Rectal smooth muscle tissue (tissue), 1 donor: ENCODE results near the gene ITGA3.
A peak's percentile ranks its signal among the peaks of the same experiment; 100 is the strongest.

Experiments
- H3K27ac ChIP-seq: one replicate; pipeline ENCODE4 v1.7.0; 2013; ENCODE audit warnings: low read depth, low read length, inconsistent platforms
- H3K27me3 ChIP-seq: one replicate; pipeline ENCODE4 v1.7.0; 2013; ENCODE audit warnings: low read length; ENCODE audit not compliant: control insufficient read depth, insufficient read depth
- H3K36me3 ChIP-seq: one replicate; pipeline ENCODE4 v1.7.0; 2013; ENCODE audit warnings: low read length; ENCODE audit not compliant: control insufficient read depth, insufficient read depth
- H3K4me1 ChIP-seq: one replicate; pipeline ENCODE4 v1.7.0; 2013; ENCODE audit warnings: low read length; ENCODE audit not compliant: control insufficient read depth, insufficient read depth
- H3K4me3 ChIP-seq: one replicate; pipeline ENCODE4 v1.7.0; 2013; ENCODE audit warnings: low read length
- H3K9ac ChIP-seq: one replicate; pipeline ENCODE4 v1.7.0; 2013; ENCODE audit warnings: low read length

The ITGA3 gene

GRCh38 chr17:50095626-50096037 is 39.7 kb downstream of the ITGA3 start:
- no peaks in the 10 kb centered on the region for H3K27me3 ChIP-seq
- H3K36me3 ChIP-seq, result peaks cover 6% of the 10 kb centered on the region
- peak overlapping the region; percentile 86 for H3K27ac ChIP-seq
- peak overlapping the region; percentile 86 for H3K9ac ChIP-seq
- peak overlapping the region; percentile 76 for H3K4me3 ChIP-seq
- H3K4me1 ChIP-seq, result peaks cover 10% of the 10 kb centered on the region

- Histone ChIP-seq H3K27ac (peak overlapping the region; percentile 86), H3K4me3 (peak overlapping the region; percentile 76), H3K27me3 (no peaks in the 10 kb centered on the region), H3K36me3 (peaks cover 6% of the 10 kb centered on the region), H3K9ac (peak overlapping the region; percentile 86), H3K4me1 (peaks cover 14% of the 10 kb centered on the region)
Measured at GRCh38 chr17:50096092-50096491, 40.2 kb downstream of the ITGA3 start.

- Histone ChIP-seq H3K36me3 (peaks cover 6% of the 10 kb centered on the region), H3K9ac (no peak overlapping the region), H3K27ac (no peak overlapping the region), H3K4me3 (peak overlapping the region; percentile 76), H3K4me1 (peaks cover 19% of the 10 kb centered on the region), H3K27me3 (no peaks in the 10 kb centered on the region)
Measured at GRCh38 chr17:50096758-50097157, 40.8 kb downstream of the ITGA3 start.

GRCh38 chr17:50097455-50097854 is 41.5 kb downstream of the ITGA3 start:
- Histone ChIP-seq H3K4me1 (peaks cover 26% of the 10 kb centered on the region), H3K27ac (no peak overlapping the region), H3K9ac (no peak overlapping the region), H3K4me3 (no peak overlapping the region), H3K27me3 (no peaks in the 10 kb centered on the region), H3K36me3 (peaks cover 6% of the 10 kb centered on the region)

- Histone ChIP-seq H3K27ac (no peak overlapping the region), H3K4me1 (peaks cover 30% of the 10 kb centered on the region), H3K4me3 (no peak overlapping the region), H3K9ac (no peak overlapping the region), H3K36me3 (peaks cover 6% of the 10 kb centered on the region), H3K27me3 (no peaks in the 10 kb centered on the region)
Measured at GRCh38 chr17:50097926-50098325, 42.0 kb downstream of the ITGA3 start.

- no peak overlapping the region for H3K9ac ChIP-seq
- H3K4me3 ChIP-seq, result no peak overlapping the region
- H3K27me3 ChIP-seq, result no peaks in the 10 kb centered on the region
- H3K36me3 ChIP-seq, result peaks cover 6% of the 10 kb centered on the region
- H3K4me1 ChIP-seq, result peaks cover 34% of the 10 kb centered on the region
- H3K27ac ChIP-seq, result no peak overlapping the region
Measured at GRCh38 chr17:50098583-50098982, 42.7 kb downstream of the ITGA3 start.

GRCh38 chr17:50099003-50099402 is 43.1 kb downstream of the ITGA3 start:
- peaks cover 34% of the 10 kb centered on the region for H3K4me1 ChIP-seq
- no peak overlapping the region for H3K4me3 ChIP-seq
- no peak overlapping the region for H3K9ac ChIP-seq
- H3K27me3 ChIP-seq, result no peaks in the 10 kb centered on the region
- H3K27ac ChIP-seq, result no peak overlapping the region
- peaks cover 6% of the 10 kb centered on the region for H3K36me3 ChIP-seq

- Histone ChIP-seq H3K9ac (no peak overlapping the region), H3K36me3 (peaks cover 7% of the 10 kb centered on the region), H3K27ac (peak overlapping the region; percentile 81), H3K4me1 (peaks cover 32% of the 10 kb centered on the region), H3K4me3 (no peak overlapping the region), H3K27me3 (no peaks in the 10 kb centered on the region)
Measured at GRCh38 chr17:50100480-50100883, 44.6 kb downstream of the ITGA3 start.

GRCh38 chr17:50100921-50101345 is 45.0 kb downstream of the ITGA3 start:
- peak overlapping the region; percentile 37 for H3K4me3 ChIP-seq
- no peaks in the 10 kb centered on the region for H3K27me3 ChIP-seq
- peak overlapping the region; percentile 81 for H3K27ac ChIP-seq
- no peak overlapping the region for H3K9ac ChIP-seq
- peaks cover 32% of the 10 kb centered on the region for H3K4me1 ChIP-seq
- peaks cover 11% of the 10 kb centered on the region for H3K36me3 ChIP-seq

GRCh38 chr17:50101346-50102163 is 45.6 kb downstream of the ITGA3 start:
- peaks cover 32% of the 10 kb centered on the region for H3K4me1 ChIP-seq
- H3K9ac ChIP-seq, result no peak overlapping the region
- no peaks in the 10 kb centered on the region for H3K27me3 ChIP-seq
- no peak overlapping the region for H3K4me3 ChIP-seq
- H3K27ac ChIP-seq, result peak overlapping the region; percentile 81
- peaks cover 14% of the 10 kb centered on the region for H3K36me3 ChIP-seq

GRCh38 chr17:50102164-50102991 is 46.5 kb downstream of the ITGA3 start:
- Histone ChIP-seq H3K9ac (no peak overlapping the region), H3K4me3 (peak overlapping the region; percentile 30), H3K27ac (peak overlapping the region; percentile 81), H3K36me3 (peaks cover 19% of the 10 kb centered on the region), H3K4me1 (peaks cover 32% of the 10 kb centered on the region), H3K27me3 (no peaks in the 10 kb centered on the region)

- Histone ChIP-seq H3K36me3 (peaks cover 27% of the 10 kb centered on the region), H3K4me3 (no peak overlapping the region), H3K27ac (peak overlapping the region; percentile 81), H3K27me3 (no peaks in the 10 kb centered on the region), H3K4me1 (peaks cover 32% of the 10 kb centered on the region), H3K9ac (no peak overlapping the region)
Measured at GRCh38 chr17:50103252-50103651, 47.3 kb downstream of the ITGA3 start.
